Mesothelial cell of epicardium (in vitro differentiated cells): Measurements from ENCODE around the gene IFTAP. TPM values are rescaled to one million over a fixed set of nuclear protein-coding genes. Genes with fewer than 3 reads are reported as not detected.

Experiments
- DNase-seq, 2 experiments: peaks; one replicate each; pipeline ENCODE4 v3.0.0; 2021; ENCODE audit warnings: low spot score in 2 of 2; ENCODE audit not compliant: unreplicated experiment in 2 of 2
- H3K27ac Mint-ChIP-seq: 2 replicates; pipeline ENCODE4 v1.8.0; 2021; ENCODE audit warnings: mixed read lengths
- H3K27me3 Mint-ChIP-seq: 2 replicates; pipeline ENCODE4 v1.8.0; 2021; ENCODE audit warnings: low read depth, mixed read lengths
- H3K36me3 Mint-ChIP-seq: 2 replicates; pipeline ENCODE4 v1.8.0; 2021; ENCODE audit warnings: mixed read lengths
- H3K4me1 Mint-ChIP-seq: 2 replicates; pipeline ENCODE4 v1.8.0; 2021; ENCODE audit warnings: mixed read lengths
- H3K4me3 Mint-ChIP-seq: 2 replicates; pipeline ENCODE4 v1.8.0; 2021; ENCODE audit warnings: mild to moderate bottlenecking, moderate library complexity, mixed read lengths
- H3K9me3 Mint-ChIP-seq: 2 replicates; pipeline ENCODE4 v1.8.0; 2021; ENCODE audit warnings: mixed read lengths
- total RNA-seq: library from RNA; stranded (reverse); gene quantifications from 3 replicates; pipeline ENCODE4 v1.2.1, GENCODE V29; 2021
- TF ChIP-seq, protein P1 (sequence below): fragments of 200-600 bp; sonication (generic); IDR thresholded peaks from one replicate; pipeline ENCODE4 v1.5.0; 2021; ENCODE audit warnings: antibody characterized with exemption; ENCODE audit not compliant: unreplicated experiment

The IFTAP gene
- total RNA-seq, 1 donor from 2014 or later, result 34.0 TPM

DNA sequence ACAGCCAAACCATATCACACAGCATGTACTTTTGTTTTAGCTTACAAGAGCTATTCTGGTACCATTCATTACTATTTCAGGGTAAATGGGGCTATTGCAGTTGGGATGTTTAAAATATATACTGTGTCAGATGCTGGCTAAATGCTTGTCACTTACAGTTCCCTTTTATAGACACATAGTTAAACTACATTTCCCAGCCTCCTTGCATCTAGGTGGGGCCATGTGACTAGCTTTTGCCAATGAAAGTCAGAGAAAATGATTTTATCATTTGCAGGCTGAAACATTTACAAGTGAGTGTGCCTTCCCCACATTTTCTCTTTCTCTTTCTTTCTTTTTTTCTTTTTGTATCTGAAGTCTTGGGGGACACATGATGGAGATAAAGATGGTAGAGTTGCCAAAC is 7.8 kb upstream of the IFTAP start:
- TF ChIP-seq, protein P1, sequence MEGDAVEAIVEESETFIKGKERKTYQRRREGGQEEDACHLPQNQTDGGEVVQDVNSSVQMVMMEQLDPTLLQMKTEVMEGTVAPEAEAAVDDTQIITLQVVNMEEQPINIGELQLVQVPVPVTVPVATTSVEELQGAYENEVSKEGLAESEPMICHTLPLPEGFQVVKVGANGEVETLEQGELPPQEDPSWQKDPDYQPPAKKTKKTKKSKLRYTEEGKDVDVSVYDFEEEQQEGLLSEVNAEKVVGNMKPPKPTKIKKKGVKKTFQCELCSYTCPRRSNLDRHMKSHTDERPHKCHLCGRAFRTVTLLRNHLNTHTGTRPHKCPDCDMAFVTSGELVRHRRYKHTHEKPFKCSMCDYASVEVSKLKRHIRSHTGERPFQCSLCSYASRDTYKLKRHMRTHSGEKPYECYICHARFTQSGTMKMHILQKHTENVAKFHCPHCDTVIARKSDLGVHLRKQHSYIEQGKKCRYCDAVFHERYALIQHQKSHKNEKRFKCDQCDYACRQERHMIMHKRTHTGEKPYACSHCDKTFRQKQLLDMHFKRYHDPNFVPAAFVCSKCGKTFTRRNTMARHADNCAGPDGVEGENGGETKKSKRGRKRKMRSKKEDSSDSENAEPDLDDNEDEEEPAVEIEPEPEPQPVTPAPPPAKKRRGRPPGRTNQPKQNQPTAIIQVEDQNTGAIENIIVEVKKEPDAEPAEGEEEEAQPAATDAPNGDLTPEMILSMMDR, result no peak
- H3K4me3 Mint-ChIP-seq, result no peak overlapping the region
- H3K4me1 Mint-ChIP-seq, result no peaks in the 10 kb centered on the region
- peaks cover 77% of the 10 kb centered on the region for H3K27me3 Mint-ChIP-seq
- H3K9me3 Mint-ChIP-seq, result peaks cover 8% of the 10 kb centered on the region
- H3K27ac Mint-ChIP-seq, result no peak overlapping the region
- DNase-seq, result no peak
- H3K36me3 Mint-ChIP-seq, result no peaks in the 10 kb centered on the region

GRCh38 chr11:36588099-36588498 is 6.2 kb upstream of the IFTAP start:
- no peaks in the 10 kb centered on the region for H3K4me1 Mint-ChIP-seq
- no peak overlapping the region for H3K4me3 Mint-ChIP-seq
- no peak for DNase-seq
- H3K36me3 Mint-ChIP-seq, result no peaks in the 10 kb centered on the region
- H3K9me3 Mint-ChIP-seq, result no peaks in the 10 kb centered on the region
- peaks cover 83% of the 10 kb centered on the region for H3K27me3 Mint-ChIP-seq
- H3K27ac Mint-ChIP-seq, result no peak overlapping the region
- TF ChIP-seq, protein P1, result no peak

GRCh38 chr11:36590513-36590912 is 3.8 kb upstream of the IFTAP start:
- no peak overlapping the region for H3K27ac Mint-ChIP-seq
- peaks cover 68% of the 10 kb centered on the region for H3K27me3 Mint-ChIP-seq
- TF ChIP-seq, protein P1, result no peak
- H3K9me3 Mint-ChIP-seq, result no peaks in the 10 kb centered on the region
- DNase-seq, result no peak
- H3K4me1 Mint-ChIP-seq, result peaks cover 8% of the 10 kb centered on the region
- no peak overlapping the region for H3K4me3 Mint-ChIP-seq
- H3K36me3 Mint-ChIP-seq, result no peaks in the 10 kb centered on the region

GRCh38 chr11:36591433-36591832 is 2.9 kb upstream of the IFTAP start:
- Mint-ChIP-seq H3K9me3 (no peaks in the 10 kb centered on the region), H3K4me1 (peaks cover 9% of the 10 kb centered on the region), H3K27me3 (peaks cover 59% of the 10 kb centered on the region), H3K27ac (no peak overlapping the region), H3K36me3 (no peaks in the 10 kb centered on the region), H3K4me3 (no peak overlapping the region)
- no peak for DNase-seq
- TF ChIP-seq, protein P1, result no peak

- Mint-ChIP-seq H3K27ac (no peak overlapping the region), H3K4me1 (peaks cover 9% of the 10 kb centered on the region), H3K9me3 (no peaks in the 10 kb centered on the region), H3K4me3 (no peak overlapping the region), H3K36me3 (peaks cover 1% of the 10 kb centered on the region), H3K27me3 (peaks cover 8% of the 10 kb centered on the region)
- no peak for DNase-seq
- TF ChIP-seq, protein P1, result no peak
These were observed 2.6 kb downstream of the IFTAP start for GRCh38 chr11:36596880-36597279.

DNA sequence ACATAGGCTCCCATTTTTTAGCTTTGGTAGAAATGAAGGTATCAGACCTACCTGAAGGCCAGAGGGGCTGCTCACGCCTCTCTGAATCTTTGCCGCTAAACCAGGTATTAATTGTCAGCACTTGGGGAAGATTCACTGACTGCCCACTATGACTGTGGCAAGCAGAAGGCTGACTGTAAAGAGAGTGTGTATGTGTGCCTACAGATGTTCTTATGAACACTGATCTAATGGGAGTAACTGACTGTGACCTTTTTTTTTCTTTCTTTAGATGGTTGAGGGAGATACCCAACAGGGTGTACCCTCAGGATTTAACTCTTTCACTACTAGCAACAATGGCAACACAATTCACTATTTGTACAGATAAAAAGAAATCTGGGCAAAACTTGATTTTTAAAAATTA is 3.7 kb downstream of the IFTAP start, which contains the start of gene RAG2:
Gene RAG2 (minus strand): TSS at position 186 of the 400 bp plus-strand sequence. CDS start 4,068 bp downstream, outside the sequence.
- DNase-seq, result no peak
- TF ChIP-seq, protein P1, result no peak
- H3K27me3 Mint-ChIP-seq, result peaks cover 1% of the 10 kb centered on the region
- no peak within 1 kb of the TSS for H3K4me3 Mint-ChIP-seq
- peaks cover 9% of the 10 kb centered on the region for H3K4me1 Mint-ChIP-seq
- no peak within 1 kb of the TSS for H3K27ac Mint-ChIP-seq
- H3K9me3 Mint-ChIP-seq, result no peaks in the 10 kb centered on the region
- peaks cover 1% of the 10 kb centered on the region for H3K36me3 Mint-ChIP-seq
